ENCODE results near the gene APOBEC3B.
"Not testable (repeated sequence)": the region's sequence is repeated elsewhere in the genome, so short reads cannot be mapped to it uniquely, and the experiment has no call there.

Gene APOBEC3B

DNA sequence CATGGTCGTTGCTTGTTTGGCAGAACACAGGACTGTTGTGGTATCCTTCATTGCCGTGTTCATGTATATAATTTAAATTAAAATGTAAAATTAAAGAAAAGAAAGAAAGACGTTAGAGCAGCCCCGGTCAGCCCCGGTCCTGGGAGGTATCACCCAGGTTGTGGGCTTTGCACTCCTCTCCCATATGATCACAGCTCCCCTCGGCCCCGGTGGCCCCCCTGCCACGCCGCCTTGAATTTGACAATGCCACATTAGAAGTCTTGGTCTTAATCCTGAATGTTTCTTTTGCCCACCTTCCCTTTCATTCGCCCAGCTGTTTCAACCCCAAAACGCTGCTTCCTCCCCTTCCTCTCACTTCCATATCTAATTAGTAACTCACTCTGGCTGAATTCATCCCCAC, 13.3 kb upstream of the APOBEC3B start:
- DNase-seq = no peak

DNA sequence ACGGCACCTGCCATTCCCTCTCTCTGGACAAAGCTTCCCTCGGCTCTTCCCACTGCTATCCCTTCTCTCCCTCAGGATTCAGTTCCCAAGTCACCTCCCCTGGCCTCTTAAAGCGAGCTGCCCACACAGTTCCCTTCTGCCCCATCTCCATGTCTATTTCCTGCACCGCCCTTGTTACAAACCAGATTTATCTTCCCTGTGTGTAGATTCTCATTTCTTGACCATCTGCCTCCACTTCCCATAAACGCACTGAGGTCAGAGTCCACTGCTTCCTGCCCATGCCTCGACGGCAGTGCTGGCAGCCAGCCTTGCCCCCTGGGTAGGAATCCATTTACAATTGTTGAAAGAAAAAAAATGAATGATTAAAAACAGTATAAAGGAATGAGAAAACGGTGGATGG, 11.6 kb upstream of the APOBEC3B start:
- DNase-seq = no peak

DNA sequence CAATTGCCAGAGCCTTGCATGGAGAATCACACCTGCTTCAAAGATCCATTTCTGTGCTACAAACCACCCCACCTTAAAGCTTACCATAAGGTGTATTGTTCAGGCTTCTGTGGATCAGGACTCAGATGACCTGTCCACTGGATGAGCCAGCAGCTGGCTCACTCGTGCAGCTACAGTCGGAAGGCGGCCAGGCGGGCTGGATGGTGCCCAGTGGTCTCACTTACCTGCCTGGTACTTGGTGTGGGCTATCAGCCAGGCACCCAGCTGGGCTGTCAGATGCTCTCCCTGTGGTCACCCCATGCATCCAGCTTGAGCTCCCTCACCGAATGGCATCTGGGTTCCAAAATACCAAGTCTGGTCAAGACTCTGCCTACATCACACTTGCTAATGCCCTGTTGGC, 10.9 kb upstream of the APOBEC3B start:
- DNase-seq = no peak

DNA sequence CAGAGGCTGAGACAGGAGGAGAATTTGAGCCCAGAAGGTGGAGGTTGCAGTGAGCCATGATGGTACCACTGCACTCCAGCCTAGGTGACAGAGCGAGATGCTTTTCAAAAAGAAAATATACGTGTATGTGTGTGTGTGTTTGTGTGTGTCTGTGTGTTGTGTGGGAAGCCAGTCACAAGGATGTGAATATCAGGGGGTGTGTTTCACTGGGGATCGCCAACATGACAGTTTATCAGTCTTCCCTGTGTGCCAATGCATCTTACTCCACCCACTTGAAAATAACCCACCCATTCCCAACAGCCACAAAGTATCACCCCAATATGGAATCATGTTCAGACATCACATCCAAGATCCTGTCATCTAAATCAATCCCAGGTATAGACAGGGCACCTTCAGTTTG, 10.4 kb upstream of the APOBEC3B start:
- no peak for DNase-seq

DNA sequence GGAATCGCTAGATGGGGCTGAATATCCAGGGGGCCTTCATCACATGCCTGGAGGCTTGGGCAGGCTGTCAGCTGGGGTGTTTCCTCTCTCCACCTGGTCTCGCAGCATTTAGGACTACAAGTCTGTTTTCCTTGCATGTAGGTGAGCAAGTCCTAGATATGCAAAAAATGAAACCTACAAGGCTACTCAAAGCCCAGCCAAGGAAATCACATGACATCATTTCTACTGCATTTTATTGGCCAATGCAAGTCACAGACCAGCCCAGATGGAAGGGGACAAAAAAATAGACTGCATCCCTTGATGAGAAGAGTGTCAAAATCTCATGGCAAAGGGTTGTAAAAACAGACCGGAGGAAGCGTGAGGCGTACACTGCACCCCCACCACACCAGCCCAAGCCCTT, 9.6 kb upstream of the APOBEC3B start:
- no peak for DNase-seq

DNA sequence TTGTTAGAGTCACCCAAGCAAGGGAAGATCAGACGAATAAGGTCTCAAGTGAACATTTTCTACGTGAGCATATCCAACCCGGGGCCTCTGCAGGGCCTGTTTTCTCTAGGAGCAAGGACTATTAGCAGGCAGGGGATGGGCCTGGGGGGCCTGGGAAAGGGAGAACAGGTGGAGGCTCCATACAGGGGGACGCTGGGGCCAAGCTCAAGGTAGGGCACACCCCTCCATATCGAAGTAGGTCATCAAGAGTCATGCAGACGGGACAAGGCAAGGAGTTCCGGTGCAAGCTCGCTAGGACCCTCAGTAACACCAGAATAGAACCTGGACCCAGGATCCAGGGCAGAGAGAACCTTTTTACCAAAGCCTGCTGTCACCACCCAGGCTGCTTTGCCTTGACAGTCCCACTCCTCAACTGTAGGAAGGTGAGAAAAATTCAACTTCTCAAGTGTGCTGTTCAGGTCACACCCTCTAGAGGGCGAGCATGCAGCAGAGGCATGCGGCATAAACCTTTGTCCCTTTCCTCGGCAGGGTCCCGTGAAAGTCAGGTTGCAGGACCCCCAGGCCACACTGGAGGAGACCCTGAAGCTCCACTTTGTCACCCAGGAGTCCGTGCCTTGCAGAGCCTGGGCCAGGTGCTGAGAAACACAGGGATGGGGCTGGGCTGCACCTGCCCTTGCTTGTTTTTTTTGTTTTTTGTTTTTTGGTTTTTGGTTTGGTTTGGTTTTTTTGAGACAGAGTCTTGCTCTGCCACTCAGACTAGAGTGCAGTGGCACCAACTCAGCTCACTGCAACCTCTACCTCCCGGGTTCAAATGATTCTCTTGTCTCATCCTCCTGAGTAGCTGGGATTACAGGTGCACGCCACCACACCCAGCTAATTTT, 8.6 kb upstream of the APOBEC3B start:
- DNase-seq = no peak

DNA sequence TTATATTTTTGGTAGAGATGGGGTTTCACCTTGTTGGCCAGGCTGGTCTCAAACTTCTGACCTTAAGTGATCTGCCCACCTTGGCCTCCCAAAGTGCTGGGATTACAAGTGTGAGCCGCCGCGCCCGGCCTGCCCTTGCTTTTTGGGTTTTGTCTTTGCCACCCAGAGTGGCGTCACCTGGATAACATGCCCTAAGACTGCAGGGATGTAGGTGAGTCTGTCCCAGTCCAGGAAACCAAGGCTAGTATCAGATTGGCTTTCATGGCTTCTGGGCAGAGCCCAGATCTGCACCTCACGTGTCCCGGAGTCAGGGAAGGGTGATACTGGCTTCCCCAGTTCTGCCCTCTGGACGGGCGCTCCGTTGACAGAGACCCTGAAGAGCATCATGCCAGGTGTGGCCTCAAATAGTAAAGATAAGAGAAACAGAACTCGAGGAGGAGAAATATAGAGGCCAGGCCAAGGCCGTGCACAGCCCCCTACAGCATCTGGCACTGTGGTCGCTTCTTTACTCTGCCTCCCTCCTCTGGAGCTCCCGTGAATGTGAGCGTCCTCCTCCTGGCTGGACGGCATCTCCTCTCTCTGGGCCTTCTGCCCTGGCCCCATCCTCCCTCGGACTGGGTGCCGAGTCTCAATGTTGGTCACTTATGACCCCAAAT, 7.8 kb upstream of the APOBEC3B start:
- no peak for DNase-seq

DNA sequence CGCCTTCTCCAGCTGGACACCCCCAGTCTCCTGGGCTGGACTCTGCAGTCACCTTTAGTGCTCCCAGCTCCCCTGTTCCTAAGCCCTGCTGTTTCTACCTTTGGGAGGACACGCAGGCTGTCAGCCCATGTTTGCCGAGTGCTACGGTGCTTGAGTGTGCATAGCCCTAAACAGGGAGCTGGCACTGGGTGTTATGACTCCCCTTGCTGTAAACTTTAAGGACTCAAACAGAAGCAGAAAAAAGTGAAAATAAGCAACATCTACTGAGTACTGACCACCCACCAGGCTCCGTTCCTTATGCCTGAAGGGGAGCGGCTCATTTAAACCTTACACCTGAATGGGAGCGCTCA, 7.3 kb upstream of the APOBEC3B start:
- DNase-seq = no peak

DNA sequence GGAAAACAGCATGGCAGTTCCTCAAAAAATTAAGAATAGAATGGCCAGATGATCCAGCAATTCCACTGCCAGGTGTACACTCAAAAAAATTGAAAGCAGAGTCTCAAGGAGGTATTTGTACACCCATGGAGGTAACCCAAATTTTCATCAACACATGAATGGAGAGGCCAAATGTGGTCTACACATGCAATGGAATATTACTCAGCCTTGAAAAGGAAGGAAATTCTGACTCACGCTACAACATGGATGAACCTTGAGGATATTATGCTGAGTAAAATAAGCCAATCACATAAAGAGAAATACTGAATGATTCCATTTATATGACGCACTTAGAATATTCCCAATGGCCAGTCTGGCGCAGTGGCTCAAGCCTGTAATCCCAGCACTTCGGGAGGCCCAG, 4.9 kb upstream of the APOBEC3B start:
- DNase-seq = not testable (repeated sequence)

DNA sequence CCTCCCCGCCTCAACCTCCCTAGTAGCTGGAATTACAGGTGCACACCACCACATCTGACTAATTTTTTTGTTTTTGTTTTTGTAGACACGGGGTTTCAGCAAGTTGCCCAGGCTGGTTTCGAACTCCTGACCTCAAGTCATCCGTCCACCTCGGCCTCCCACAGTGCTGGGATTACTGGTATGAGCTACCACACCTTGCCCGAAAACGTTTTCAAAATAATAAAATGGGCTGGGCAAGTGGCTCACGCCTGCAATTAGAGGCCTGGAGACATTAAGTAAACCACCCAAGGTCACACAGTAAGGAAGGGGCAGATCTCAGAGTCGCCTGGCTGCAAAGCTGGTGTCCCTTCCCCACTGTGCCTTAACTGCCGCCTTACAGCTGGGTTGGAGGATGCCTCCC, 1.6 kb upstream of the APOBEC3B start:
- not testable (repeated sequence) for DNase-seq

DNA sequence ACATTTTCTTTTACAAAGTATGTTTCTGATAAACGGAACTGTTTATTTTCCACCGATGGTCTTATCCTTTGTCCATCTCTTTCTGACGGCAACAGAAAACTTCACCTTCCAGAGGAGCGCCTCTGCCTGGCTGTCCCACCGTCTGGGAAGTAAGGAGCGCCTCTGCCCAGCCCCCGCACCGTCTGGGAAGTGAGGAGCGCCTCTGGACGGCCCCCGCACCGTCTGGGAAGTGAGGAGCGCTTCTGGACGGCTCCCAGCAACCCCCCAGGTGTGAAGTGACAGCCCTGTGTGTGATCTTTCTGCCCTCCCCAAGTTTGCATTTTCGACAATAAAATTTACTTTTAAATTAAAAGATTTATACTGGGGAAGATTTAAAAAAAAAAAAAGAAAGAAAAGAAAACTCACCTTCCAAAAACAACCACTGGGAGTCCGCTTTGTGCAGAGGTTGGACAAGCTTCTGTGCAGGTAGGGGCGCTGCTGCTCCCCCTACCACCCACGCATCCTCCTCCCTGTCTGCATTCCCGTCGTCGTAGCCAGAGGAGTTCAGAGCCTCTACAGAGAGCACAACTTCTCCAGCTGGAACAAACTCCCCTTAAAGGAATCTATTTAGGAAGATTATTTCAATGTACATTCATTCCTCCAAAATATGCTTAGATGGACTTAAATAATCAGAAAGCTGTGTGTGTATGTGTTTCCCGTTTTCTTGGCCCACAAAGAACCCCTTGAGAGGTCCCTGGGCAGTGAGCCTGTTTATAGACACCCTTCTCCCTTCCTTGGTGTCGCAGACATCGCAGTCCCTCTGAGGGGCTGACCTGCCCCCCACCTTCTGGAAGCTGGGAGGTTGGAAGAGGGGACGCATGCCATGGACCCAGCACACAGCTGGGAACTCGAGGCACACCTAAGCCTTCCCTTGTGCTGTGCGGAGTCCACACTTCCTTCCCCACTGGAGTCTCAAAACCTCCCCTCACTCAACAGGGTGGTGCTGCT, 849 bp upstream of the APOBEC3B start:
- no peak for DNase-seq

DNA sequence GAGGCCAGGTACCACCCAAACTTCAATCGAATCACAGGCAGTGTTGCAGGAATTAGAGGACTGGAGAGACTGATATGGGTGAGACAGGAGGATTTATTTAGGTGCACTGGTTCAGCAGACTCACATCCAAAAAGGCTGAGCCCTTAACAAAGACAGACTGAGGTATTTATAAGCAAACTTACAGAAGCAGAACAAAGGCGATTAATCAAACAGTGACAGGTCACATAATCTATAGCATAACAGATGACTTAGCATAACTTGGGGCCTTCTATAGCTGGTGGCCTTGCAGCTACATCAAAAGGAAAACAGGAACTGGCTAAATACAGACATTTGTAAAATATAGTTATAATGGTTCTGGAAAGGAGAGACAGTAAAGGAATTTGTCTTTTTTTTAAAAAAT, 2.1 kb downstream of the APOBEC3B start:
- DNase-seq = no peak

DNA sequence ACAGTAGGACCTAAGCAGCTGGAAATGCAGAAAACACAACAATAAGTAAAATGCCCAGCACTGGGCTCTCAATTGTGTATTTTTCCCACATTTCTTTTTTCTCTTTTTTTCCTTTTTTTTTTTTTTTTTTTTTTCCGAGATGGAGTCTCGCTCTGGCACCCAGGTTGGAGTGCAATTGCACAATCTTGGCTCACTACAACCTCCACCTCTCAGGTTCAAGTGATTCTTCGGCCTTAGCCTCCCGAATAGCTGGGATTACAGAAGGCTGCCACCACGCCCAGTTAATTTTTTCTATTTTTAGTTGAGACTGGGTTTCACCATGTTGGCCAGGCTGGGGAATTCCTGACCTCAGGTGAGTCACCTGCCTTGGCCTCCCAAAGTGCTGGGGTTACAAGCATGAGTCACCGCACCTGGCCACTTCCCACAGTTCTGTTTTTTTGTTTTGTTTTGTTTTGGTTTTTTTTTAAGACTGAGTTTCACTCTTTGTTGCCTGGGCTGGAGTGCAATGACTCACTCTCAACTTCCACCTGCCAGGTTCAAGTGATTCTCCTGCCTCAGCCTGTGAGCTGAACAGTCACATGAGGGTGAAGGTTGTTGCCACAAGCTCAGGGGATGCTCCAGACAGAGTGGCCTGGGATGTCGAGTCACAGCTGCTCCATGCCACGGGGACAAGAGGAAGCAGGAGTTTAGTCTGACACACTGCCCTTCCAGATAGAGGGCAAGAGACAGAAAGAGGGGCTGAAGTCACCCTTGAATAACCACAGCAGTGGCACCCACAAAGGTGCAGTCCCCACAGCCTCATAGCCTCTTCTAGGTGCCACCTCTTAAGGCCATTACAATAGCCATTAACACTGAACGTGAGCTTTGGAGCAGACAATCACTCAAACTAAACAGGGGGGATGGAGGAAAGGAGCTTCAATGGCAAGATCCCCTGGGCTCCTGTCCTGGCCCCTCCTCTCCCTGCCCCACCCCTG, 2.9 kb downstream of the APOBEC3B start:
- DNase-seq = not testable (repeated sequence)

DNA sequence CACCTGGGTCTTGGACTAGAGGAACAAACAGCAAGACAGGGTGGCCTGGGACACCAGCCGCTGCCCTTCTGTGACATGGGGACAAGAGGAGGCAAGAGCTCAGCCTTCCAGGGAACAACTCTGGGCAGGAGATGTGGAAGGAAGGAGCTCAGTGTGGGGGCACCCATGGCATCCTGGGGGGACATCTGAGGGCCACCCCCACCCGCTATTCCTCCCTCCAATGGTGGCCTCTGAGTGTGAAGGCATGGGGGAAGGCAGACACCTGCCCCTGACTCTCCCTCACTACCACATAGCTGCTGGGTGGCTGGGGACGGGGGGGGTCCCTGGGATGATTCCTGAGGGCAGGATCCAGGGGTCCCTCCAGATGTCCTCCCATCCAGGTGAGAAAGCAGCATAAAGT, 4.5 kb downstream of the APOBEC3B start:
- no peak for DNase-seq

DNA sequence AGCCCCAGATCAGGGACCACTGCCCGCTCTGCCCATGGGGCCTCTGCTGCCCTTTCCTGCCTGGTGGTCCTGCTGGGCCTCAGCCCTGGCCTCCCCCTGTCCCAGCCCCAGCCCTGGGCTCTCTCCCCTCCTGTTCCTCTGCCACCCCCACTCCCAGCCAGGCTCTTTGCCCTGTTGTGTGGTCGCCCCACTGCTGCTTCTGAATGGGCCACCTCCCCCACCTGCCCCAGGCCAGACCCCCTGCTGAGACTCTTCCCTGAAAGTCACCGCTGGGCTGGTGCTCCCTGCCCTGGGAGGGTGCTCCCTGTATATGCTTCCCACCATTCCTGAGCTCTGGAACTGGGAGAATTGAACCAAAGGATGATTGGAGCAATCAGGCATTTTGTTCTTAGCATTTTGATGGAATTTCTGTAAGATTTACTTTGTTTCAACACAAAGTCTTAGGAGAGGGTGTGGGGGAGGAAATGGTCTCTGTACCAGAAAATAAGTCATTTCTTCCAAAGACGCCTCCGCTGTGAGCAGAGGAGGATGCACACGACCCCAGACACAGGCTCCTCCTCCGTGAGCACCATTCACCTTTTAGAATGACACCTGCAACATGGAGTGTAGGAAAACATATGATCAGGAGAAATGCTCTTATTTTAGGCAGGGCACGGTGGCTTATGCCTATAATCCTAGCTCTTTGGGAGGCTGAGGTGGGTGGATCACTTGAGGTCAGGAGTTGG, 5.2 kb downstream of the APOBEC3B start:
- DNase-seq = no peak

DNA sequence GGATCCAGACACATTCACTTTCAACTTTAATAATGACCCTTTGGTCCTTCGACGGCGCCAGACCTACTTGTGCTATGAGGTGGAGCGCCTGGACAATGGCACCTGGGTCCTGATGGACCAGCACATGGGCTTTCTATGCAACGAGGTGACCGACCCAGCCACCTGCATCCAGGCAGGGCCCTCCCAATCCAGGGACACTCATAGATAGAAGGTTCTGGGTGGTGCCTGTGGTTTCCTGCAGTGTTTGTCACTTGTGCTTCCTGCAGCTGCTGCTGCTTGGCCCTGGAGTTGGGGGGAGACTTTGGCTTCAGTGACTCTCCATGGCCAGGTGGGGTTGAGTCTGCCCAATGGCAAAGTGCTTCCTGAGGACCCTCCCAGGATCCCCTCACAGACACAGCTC, 7.3 kb downstream of the APOBEC3B start:
- DNase-seq = no peak

DNA sequence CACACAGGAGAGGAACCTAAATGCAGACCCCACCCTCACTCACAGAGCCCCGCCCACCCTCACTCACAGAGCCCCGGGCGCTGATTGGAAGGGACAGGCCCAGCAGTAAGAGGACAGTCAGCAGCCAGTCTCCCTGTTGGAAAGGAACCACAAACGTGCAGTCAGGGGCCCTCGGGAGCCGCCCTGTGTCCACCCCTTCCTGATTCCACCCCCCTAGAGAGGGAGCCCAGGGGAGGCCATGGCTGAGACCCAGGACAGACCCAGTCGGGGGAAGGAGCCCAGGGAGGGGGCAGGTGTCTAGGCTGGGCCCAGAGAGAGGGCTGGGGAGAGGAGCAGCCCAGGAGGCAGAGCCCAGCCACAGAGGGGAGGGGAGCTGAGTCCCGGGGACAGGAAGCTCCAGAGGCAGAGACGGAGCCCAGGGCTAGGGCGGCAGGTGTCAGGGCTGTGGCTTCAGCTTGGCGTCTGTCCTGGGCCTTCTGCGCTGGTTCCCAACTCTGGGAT, 10.8 kb downstream of the APOBEC3B start:
- DNase-seq = not testable (repeated sequence)

DNA sequence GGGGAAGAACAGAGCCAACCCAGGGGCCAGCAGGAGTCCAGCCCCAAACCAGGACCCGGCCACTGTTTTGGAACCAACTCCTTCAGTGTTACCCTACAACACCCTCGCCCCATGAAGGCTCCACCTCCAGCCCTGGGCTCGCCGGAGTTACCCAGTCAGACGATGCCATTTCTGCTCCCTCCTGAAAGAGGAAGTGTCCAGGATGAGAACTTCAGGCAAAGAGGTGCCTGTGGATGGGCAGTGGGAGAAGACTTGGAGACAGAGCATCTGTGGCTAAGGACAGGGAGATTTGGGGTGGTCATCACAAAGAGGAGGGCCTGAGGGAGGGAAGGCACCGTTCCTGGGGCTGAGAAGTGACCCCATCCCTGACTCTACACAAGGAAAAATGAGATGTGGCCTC, 14.0 kb downstream of the APOBEC3B start:
- no peak for DNase-seq

DNA sequence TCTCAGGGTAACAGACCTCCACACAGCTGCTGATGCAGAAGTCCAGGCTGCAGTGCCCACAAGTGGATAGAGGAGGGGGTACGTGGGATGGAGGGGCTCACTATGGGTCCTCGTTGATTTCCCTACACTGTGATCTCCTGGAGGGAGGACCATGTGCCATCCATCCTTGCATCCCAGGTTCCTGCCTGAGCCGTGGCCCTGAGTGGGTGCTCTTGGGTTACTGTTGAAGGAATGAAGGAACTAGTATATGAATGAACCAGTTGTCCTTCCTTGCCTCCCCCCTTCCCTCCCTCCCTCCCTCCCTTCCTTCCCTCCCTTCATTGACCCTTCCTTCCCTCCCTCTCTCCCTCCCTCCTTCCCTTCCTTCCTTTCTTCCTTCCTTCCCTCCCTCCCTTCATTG, 15.4 kb downstream of the APOBEC3B start:
- DNase-seq = no peak

DNA sequence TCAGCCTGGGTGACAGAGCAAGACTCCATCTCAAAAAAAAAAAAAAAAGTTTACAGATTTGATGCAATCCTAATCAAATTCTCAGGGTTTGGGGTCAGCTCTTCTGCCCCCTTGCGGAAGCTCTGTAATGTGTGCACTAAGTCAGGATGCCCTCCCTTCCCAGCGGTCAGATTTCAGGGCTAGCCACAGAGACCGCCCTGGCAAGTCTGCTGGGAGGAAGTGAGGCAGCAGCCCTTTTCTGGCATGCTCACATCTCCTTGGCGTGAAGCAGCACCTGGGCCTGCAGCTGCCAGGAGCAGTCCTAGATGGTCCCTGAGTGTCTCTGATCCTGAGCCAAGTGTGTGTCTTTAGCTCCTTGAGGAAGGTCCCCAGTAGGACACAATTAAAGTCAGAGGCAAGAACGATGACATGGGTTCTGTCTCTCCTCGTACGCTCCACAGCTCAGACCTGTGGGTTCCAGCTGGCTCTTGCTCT, 21.1 kb downstream of the APOBEC3B start:
- DNase-seq = no peak

DNA sequence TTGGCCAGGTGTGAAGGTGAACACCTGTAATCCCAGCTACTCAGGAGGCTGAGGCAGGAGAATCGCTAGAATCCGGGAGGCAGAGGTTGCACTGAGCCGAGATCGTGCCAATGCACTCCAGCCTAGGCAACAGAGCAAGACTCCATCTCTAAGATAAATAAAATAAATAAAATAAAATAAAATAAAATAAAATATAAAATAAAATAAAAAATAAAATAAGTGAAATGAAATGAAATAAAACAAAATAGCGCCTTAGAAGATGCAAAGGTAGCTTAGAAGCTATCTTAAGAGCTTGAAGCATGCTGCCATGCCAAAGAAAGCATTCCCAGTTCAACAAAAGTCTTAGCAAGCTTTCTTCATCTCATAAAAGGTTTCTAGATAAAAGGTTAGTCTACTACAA, 25.0 kb downstream of the APOBEC3B start:
- no peak for DNase-seq

Data from NCI-H2227 treated with DMSO at 0.1 percent for 48 hours (cell line).